Measurements from ENCODE around the gene SRGAP1.
"Not testable (repeated sequence)": the region's sequence is repeated elsewhere in the genome, so short reads cannot be mapped to it uniquely, and the experiment has no call there.

The SRGAP1 gene

DNA sequence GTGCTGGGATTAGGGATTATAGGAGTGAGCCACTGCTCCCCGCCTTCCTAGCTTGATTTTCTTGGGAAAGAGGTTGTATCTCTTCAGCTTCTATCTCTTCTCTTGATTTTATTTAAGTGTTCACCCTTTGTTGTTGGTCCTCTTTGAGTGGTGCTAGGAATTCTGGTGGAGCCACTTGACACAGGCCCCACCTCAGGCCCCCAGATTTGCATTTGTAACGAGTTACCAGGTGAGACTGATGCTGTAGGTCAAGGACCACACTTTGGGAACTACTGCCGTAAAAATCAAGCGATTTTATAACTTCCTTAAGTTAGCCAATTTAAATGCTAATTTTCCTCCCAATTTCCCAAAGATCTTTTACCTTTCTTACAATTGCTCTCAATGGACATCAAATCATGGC lies 26.3 kb downstream of the SRGAP1 start:
- TF ChIP-seq, protein P1, sequence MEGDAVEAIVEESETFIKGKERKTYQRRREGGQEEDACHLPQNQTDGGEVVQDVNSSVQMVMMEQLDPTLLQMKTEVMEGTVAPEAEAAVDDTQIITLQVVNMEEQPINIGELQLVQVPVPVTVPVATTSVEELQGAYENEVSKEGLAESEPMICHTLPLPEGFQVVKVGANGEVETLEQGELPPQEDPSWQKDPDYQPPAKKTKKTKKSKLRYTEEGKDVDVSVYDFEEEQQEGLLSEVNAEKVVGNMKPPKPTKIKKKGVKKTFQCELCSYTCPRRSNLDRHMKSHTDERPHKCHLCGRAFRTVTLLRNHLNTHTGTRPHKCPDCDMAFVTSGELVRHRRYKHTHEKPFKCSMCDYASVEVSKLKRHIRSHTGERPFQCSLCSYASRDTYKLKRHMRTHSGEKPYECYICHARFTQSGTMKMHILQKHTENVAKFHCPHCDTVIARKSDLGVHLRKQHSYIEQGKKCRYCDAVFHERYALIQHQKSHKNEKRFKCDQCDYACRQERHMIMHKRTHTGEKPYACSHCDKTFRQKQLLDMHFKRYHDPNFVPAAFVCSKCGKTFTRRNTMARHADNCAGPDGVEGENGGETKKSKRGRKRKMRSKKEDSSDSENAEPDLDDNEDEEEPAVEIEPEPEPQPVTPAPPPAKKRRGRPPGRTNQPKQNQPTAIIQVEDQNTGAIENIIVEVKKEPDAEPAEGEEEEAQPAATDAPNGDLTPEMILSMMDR (IDR thresholded peaks at IDR 0.05; ENCODE audit: extremely low read depth, missing control alignments): no peak
- DNase-seq (ENCODE audit: low spot score): no peak

DNA sequence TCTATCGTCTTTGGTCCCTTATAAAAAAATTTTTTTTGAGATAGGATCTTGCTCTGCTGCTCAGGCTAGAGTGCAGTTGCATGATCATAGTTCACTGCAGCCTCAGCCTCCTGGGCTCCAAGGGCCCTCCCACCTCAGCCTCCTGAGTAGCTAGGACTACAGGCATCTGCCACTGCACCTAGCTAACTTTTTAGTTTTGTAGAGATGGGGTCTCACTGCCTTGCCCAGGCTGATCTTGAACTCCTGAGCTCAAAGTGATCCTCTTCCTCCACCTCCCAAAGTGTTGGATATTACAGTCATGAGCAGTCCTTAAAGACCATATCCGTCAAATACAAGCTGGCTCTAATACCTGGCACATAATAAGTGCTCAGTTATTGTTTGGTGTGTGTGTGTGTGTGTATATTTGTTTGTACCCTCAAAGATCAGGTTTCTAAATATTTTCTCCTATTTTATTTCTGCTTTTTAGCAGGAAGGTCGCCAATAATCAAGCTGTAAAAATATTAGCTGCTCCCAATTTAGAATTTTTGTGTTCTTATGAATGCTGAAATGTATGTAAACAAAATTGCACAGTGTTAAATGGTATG lies 30.5 kb downstream of the SRGAP1 start:
- DNase-seq (ENCODE audit: low spot score): no peak
- TF ChIP-seq, protein P1 (IDR thresholded peaks at IDR 0.05; ENCODE audit: extremely low read depth, missing control alignments): no peak

DNA sequence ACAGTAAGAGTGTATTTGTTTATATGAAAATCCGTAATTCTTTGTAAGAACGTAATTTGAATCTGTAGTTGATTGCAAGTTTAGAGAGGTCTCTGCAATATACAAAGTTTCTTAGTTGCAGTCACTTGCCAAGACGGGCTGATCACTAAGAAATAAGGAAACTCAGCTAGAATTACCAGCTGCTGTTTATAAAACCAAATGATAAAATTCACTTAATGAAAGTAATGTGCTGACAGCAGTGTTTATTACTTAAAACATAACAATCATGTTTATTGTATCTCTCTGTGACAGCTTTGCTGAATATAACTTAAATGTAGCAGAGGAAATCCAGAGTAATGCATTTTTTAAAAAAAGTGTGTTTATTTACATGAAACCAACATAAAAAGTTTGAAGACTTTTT lies 31.2 kb downstream of the SRGAP1 start:
- TF ChIP-seq, protein P1 (IDR thresholded peaks at IDR 0.05; ENCODE audit: extremely low read depth, missing control alignments): no peak
- no peak for DNase-seq (ENCODE audit: low spot score)

DNA sequence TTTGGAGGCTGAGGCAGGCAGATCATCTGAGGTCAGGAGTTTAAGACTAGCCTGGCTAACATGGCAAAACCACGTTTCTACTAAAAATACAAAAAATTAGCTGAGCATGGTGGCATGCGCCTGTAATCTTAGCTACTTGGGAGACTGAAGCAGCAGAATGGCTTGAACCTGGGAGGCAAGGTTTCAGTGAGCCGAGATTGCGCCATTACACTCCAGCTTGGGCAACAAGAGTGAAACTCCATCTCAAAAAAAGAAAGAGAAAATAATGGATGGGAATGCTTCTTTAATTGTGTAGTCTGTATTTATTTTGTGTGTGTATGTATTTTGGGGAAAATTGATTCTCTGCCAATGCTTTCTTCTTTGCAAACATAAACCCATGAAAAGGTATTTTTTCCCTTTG lies 32.5 kb downstream of the SRGAP1 start:
- TF ChIP-seq, protein P1 (IDR thresholded peaks at IDR 0.05; ENCODE audit: extremely low read depth, missing control alignments): no peak
- no peak for DNase-seq (ENCODE audit: low spot score)

DNA sequence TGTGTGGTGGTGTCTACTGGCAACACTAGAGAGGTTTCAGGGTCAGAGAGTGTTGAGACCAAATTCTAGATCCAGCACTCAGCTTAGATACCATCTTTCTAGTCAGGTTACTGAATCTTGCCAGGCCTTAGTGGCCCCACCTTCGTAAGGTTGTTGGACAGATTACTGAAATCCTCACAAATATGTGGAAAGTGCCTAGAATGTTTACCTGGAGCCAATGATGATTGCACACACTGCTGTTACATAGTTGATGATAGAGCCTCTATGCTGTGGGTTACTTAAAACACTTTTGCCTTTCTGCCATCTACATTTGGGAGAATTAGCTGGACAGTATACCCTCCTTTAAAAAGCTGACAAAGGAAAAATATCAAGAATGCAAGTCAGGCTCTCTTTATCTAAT lies 33.2 kb downstream of the SRGAP1 start:
- TF ChIP-seq, protein P1 (IDR thresholded peaks at IDR 0.05; ENCODE audit: extremely low read depth, missing control alignments): no peak
- no peak for DNase-seq (ENCODE audit: low spot score)

DNA sequence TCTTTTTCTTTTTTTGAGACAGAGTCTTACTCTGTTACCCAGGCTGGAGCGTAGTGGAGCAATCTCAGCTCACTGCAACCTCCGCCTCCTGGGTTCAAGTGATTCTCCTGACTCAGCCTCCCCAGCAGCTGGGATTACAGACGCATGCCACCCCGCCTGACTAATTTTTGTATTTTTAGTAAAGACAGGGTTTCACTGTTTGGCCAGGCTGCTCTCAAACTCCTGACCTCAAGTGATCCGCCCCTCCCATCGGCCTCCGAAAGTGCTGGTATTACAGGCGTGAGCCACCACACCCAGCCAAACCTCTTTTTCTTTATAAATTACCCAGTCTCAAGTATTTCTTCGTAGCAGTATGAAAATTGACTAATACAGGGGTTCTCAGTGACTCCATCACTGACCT lies 35.7 kb downstream of the SRGAP1 start:
- not testable (repeated sequence) for DNase-seq (ENCODE audit: low spot score)

DNA sequence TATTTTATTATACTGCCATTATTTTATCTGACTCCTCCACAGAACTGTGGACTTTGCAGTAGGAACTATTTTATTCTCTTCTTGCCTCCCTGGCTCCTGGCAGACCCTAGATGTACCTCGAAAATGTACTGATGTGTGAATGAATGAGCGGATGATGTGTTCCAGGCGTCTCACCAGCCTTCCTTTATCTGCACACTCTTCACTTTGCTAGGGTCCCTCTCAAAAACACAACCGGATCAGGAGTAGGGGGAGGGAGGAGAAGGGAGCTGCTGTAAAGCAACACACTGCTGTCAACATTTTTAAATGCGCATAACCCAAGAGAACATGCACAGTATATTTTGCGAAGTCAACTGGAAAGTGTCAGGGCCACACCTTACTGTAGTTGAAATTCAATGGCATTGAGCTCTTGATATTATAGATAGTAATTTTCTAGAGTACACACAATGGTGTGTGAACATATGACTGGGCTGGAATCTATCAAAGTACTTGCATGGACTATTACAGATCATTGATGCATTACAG lies 36.3 kb downstream of the SRGAP1 start:
- TF ChIP-seq, protein P1 (IDR thresholded peaks at IDR 0.05; ENCODE audit: extremely low read depth, missing control alignments): no peak
- no peak for DNase-seq (ENCODE audit: low spot score)

DNA sequence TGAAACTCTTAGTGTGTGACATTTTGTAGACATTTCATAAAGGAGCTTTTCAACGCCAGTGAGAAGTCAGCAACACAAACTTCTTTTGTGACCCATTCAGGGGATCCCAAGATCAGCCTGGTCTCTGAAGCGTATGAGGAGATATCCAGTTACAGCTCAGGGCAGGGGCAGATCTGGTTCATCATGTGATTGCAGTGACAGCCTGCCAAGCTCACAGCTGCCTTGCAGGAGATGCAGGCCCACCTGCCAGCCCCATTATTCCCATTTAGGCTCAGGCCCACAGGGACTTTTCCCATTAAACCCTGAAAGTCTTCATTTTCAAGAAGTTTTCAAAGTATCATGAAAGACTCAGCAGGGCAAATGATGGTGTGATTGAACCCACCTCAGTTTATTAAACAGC lies 38.3 kb downstream of the SRGAP1 start:
- no peak for DNase-seq (ENCODE audit: low spot score)
- TF ChIP-seq, protein P1 (IDR thresholded peaks at IDR 0.05; ENCODE audit: extremely low read depth, missing control alignments): no peak
